Peyer's patch (tissue), 4 donors: Measurements from ENCODE around the gene ATAD3C.

Experiments
- CTCF ChIP-seq, 6 experiments: fragments of 450-650 bp in 4 of 6; fragments of 200-600 bp in 2 of 6; sonication (generic) in 1 of 6; IDR thresholded peaks; one replicate each; pipeline ENCODE4 v1.5.1; 2017 to 2019; ENCODE audit warnings: antibody characterized with exemption in 6 of 6, mild to moderate bottlenecking in 3 of 6, moderate library complexity in 1 of 6
- POLR2A ChIP-seq, 2 donors: fragments of 450-650 bp; IDR thresholded peaks; one replicate each; pipeline ENCODE4 v1.5.1; 2017; ENCODE audit warnings: antibody characterized with exemption in 2 of 2, mild to moderate bottlenecking in 2 of 2, moderate library complexity in 2 of 2

DNA sequence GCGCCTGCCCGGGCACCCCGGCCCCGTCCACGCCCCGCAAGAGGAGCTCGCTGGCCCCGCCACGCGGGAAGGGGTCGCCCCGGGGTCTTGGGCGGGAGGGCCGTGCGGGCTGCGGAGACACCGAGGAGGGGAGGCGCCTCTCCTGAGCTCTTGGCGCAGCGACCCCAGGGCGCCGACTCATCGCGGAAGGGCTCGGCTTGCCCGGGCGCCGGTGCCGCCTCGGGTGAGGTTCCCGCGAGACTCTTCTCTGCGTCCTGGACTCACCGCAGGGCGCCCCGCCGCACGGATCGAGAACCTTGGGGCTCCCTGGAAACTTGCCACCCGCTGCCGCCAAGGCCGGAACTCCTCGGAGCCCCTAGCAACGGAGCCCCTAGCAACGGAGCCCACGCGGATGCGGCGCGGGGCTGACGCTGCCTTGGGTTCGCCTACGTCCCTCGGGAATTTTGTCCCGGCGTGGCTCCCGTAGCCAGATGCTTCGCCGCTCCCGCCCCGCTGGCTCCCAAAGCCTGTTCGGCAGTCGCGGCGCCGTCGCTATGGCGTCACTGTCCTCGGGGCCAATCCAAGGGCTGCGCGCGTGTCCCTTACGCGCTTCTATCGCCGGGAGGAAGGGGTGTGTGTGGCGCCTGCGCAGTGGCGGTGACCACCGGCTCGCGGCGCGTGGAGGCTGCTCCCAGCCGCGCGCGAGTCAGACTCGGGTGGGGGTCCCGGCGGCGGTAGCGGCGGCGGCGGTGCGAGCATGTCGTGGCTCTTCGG is 62.2 kb downstream of the ATAD3C start, which contains the start of gene ATAD3A:
- peak; percentile 46 to 57 for TF ChIP-seq POLR2A (IDR thresholded peaks at IDR 0.05)
- TF ChIP-seq CTCF (IDR thresholded peaks at IDR 0.05): peak in 3 of 6 experiments; percentile 8 to 29 (median 13)
